HG02610 (cell line): Measurements from ENCODE around the gene ACTR2.
"Not testable (repeated sequence)": the region's sequence is repeated elsewhere in the genome, so short reads cannot be mapped to it uniquely, and the experiment has no call there.

Experiments
- ATAC-seq: cut with Tn5 transposase; IDR thresholded peaks from one replicate; pipeline ENCODE4 v1.9.1; 2021; ENCODE audit warnings: mild to moderate bottlenecking, moderate library complexity; ENCODE audit not compliant: unreplicated experiment

ACTR2 gene

DNA sequence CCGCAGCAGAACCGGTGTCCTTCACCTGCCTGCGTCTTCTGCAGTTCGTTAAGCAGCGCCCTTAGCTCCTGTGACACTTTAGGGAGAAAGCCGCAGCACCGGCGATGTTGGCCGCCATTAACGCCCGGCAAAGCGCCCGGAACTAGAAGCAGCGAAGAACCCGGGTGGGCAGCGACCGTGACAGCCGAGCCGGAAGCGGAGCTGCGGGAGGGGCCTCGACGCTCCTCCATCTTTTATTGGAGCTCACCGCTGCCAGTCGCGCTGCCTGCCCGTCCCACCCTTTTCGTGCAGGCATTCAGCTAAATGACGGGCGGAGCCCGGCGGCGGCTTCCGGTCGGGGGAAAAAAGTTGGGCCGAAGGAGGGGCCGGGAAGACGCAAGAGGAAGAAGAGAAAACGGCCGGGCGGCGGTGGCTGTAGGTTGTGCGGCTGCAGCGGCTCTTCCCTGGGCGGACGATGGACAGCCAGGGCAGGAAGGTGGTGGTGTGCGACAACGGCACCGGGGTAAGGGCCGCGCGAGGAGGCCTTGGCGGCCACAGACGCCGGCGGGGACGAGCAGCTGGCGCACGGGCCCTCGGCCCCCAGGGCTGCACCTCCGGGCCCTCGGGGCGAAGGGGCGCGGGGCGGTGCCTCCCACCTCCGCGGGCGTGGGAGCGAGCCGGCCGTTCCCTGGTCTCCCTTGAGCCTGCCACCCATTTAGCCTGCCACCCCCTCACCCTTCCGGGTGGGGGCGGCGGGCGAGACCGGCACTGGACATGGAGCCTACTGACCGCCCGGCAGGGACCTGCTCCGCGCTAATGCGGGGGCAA is at the start of gene ACTR2:
Gene ACTR2 (plus strand): TSS at position 376 of the 807 bp plus-strand sequence. CDS start 79 bp downstream, at position 455.
- peak; percentile 92 for ATAC-seq

- no peak for ATAC-seq
Observed at GRCh38 chr2:65182570-65182969, 45.1 kb upstream of the ACTR2 start.

DNA sequence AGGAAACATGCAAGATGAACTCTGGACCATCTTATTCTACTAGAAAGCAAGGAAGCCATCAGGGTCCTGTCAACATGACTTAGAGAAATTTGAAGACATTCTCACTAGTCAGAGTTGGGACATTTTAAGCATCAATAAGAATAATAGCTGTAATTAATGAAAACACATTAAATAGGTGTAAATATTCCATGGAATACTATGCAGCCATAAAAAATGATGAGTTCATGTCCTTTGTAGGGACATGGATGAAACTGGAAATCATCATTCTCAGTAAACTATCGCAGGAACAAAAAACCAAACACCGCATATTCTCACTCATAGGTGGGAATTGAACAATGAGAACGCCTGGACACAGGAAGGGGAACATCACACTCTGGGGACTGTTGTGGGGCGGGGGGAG is 44.2 kb upstream of the ACTR2 start:
- ATAC-seq = not testable (repeated sequence)

GRCh38 chr2:65185012-65185411 is 42.6 kb upstream of the ACTR2 start:
- no peak for ATAC-seq

- ATAC-seq = no peak
Observed at GRCh38 chr2:65186093-65186868, 41.4 kb upstream of the ACTR2 start.

GRCh38 chr2:65186872-65187851 is 40.5 kb upstream of the ACTR2 start:
- peak; percentile 79 for ATAC-seq

- no peak for ATAC-seq
Observed at GRCh38 chr2:65193446-65193845, 34.2 kb upstream of the ACTR2 start.

GRCh38 chr2:65198737-65199136 is 28.9 kb upstream of the ACTR2 start:
- no peak for ATAC-seq

DNA sequence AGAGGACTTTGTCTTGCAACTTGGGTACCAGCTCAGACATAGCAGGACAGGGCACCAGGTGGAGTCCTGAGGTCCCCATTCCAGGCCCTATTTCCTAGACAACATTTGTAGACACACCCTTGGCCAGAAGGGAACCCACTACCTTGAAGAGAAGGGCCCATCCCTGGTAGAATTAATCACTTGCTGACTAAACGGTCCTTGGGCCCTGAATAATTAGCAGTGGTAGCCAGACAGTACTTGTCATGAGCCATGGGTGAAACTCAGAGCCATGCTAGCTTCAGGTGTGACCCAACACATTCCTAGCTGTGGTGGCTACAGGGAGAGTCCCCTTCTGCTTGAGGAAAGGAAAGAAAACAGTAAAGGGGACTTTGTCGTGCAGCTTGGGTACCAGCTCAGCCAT is 28.5 kb upstream of the ACTR2 start:
- ATAC-seq = no peak

DNA sequence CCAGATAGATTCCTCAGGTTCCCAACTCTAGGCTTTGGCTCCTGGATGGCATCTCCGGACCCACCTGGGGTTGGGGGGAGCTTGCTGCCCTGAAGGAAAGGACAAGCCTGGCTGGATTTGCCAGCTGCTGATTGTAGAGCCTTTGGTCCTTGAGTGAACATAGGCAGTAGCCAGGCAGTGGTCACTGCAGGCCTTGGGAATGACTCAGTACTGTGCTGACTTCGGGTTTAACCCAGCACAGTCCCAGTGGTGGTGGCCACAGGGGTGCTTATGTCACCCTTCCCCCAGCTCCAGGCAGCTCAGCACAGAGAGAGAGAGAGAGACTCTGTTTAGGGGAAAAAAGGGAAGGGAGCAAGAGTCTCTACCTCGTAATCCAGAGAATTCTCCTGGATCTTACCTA is 27.7 kb upstream of the ACTR2 start:
- ATAC-seq = no peak

- no peak for ATAC-seq
Observed at GRCh38 chr2:65204461-65205210, 23.0 kb upstream of the ACTR2 start.

- ATAC-seq = no peak
Observed at GRCh38 chr2:65212115-65212514, 15.5 kb upstream of the ACTR2 start.

DNA sequence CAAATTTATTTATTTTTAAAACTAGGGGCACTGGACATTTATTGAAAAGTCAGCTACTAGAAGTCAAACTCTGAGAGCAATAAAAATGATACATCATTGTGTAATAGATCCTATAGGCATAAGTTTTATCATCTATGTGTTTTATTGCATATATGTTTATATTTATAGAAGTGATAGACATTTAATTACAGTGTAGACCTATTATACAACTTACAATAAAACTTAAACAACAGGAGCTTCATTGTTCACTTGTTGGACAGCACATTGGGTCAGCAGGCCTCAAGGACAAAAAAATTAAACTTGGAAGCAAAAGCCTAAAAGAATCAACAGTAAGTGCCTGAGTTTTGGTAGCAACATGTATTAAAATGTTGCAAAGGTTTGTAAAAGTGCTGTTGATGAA is 15.0 kb upstream of the ACTR2 start:
- ATAC-seq = no peak

GRCh38 chr2:65213035-65213434 is 14.6 kb upstream of the ACTR2 start:
- ATAC-seq = no peak

DNA sequence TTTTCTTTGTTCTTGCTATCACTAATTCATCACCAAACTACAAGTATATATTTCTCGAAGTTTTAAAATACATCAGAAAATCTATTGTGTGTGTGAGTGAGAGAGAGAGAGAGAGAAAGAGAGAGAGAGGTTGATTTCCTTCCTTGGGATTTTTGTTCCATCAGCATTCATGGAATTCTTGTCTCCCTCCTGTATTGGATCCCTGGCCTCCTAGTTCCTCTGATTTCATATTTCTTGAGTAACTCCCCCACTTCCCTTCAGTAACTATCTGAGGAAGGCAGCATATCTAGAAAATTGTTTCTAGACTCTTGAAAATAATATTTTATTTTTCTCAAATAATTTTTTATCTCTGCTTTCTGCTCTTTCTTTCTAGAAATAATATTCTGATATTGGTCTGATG is 13.3 kb upstream of the ACTR2 start:
- ATAC-seq = no peak

GRCh38 chr2:65214843-65215242 is 12.8 kb upstream of the ACTR2 start:
- no peak for ATAC-seq

DNA sequence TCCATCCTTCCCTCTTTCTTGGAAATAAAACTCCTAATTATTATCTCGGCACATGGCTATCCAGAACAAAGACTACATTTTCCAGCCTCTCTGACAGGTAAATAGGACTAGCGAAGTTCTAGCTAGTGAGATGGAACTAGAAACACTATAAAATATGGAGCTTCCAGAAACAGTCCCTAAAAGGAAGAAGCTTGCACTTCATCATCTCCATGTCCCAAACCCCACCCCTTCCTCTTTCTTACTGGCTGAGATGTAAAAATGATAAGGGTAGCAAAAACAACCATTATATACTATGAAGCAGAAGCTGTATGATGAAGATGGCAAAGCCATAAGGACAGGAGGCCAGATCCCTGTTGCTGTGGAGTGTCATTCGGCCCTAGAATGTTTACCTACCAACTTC is 11.7 kb upstream of the ACTR2 start:
- ATAC-seq = no peak

- ATAC-seq = no peak
Observed at GRCh38 chr2:65220432-65221131, 7.0 kb upstream of the ACTR2 start.

DNA sequence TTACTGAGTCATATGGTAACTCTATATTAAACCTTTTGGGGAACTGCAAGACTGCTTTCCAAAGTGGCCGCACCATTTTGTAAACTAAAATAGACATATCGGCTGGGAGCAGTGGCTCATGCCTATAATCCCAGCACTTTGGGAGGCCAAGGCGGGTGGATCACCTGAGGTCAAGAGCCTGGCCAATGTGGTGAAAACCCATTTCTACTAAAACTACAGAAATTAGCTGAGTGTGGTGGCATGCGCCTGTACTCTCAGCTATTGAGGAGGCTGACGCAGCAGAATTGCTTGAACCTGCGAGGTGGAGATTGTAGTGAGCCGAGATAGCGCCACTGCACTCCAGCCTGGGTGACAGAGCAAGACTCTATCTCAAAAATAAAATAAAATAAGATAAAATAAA is 6.4 kb upstream of the ACTR2 start:
- not testable (repeated sequence) for ATAC-seq

DNA sequence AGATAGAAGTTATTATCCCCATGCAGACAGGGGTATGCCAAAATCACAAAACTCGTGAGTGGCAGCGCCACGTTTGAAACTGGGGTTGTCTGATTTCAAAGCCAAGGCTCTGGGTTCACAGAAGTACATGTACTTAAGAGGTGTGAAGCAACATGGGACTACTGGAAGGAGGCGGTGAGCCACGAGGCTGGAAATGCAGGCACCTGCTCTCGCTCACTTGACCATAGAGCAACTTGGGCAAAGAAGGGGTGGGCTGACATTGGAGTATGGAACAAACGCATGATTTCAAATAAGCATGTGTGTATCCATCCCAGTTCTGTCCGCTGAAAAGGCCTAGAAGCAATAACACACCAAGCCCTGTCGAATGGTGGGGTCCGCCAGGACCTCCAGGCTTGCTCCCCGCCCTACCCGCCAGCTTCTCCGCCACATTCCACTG is 593 bp upstream of the ACTR2 start:
- ATAC-seq = peak; percentile 10
